ENCODE results near the gene PRDM7.
"Not testable (repeated sequence)": the region's sequence is repeated elsewhere in the genome, so short reads cannot be mapped to it uniquely, and the experiment has no call there.

PRDM7 gene

DNA sequence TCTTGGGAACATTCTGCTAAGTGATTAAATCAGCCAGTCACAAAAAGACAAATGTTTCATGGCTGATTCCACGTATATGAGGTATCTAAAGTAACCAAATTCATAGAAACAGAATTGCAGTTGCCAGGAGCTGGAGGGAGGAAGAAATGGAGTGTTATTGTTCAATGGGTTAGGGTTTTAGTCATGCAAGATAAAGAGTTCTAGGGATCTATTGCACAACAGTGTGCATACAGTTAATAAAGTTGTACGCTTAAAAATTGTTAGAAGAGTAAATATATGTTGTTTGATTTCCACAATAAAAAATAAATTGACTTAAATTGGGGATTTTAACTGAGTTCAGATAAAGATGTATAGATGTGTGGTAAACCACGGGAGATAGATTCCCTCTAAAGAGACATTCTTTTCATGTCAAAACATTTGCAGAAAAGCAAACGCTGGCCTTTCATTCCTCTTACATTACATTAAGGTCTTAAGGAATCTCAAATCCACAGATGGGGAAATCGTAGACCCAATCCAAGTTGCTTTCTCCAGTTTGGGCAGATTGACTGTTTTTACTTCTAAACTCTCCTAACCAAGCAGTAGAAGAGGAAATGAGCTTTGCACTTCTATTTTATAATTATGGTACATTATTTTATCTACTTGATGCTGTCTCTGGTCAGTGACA is 4.6 kb downstream of the PRDM7 start:
- DNase-seq (ENCODE audit: low read depth, low spot score) = no peak

DNA sequence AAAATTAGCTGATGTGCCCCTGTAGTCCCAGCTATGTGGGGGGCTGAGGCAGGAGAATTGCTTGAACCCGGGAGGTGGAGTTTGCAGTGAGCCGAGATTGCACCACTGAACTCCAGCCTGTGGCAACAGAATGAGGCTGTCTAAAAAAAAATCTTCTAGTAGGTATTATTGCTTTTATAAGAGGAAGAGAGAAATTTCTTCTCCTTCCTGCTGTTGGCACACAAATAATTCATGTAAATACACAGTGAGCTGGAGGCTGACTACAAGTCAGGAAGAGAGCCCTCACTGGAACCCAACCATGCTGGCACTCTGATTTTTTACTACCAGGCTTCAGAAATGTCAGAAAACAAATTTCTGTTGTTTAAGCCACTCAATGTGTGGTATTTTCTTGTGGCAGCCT is 6.7 kb downstream of the PRDM7 start:
- no peak for DNase-seq (ENCODE audit: low read depth, low spot score)

DNA sequence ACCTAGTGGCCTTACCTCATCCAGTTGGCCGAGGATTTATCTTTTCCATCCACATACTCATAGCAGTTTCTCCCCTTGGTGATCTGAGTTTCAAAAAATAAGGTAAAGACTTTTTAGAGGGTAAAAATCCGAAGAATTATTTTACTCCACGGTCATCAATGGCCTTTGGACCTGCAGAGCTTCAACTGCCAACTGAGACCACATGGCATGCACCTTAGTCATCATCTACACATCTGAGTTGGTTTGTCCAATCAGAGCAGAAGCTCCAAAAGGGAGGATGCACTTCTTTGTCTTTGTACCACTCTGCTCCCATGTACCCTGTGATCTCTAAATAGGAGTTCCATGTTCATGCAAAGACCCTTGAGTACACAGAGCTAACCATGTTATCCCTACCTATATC is 15.7 kb downstream of the PRDM7 start:
- DNase-seq (ENCODE audit: low read depth, low spot score) = no peak

DNA sequence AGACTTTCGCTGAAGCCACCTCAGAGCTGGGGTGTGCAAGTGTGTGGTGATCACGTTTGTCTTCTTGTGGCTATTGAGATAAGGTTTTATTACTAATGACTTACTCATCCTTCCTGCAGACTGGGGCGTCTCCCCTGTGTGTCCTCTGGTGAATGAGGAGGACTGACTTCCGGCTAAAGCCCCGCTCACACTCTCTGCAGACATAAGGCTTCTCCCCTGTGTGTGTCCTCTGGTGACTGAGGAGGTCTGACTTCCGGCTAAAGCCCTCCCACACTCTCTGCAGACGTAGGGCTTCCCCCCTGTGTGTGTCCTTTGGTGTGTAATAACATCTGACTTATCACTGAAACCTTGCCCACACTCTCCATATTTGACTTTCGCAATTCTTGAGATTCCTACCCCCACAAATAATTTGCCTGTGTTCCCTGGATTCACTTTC is 19.4 kb downstream of the PRDM7 start:
- no peak for DNase-seq (ENCODE audit: low read depth, low spot score)

DNA sequence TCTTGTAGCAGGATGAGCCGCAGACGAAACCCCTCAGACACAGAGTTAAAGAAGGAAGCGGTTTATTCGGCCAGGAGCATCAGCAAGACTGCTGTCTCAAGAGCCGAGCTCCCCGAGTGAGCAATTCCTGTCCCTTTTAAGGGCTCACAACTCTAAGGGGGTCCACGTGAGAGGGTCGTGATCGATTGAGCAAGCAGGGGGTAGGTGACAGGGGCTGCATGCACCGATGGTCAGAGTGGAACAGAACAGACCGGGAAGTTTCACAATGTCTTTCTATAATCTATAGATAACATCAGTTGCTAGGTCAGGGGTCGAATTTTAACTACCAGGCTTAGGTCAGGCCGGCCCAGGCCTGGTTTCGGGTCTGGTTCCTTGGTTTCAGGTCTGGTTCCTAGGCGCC is 20.6 kb downstream of the PRDM7 start:
- DNase-seq (ENCODE audit: low read depth, low spot score) = not testable (repeated sequence)

DNA sequence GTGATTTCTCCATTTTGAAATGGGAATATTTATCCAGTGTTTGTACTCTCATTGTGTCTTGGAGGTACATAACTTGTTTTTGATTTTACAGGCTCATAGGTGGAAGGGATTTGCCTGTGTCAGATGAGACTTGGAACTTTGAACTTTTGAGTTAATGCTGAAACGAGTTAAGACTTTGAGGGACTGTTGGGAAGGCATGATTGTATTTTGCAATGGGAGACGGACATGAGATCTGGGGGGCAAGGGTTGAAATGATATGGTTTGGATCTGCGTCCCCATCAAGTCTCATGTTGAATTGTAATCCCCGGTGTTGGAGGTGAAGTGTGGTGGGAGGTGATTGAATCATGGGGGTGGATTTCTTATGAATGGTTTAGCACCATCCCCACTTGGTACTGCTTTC is 21.8 kb downstream of the PRDM7 start:
- no peak for DNase-seq (ENCODE audit: low read depth, low spot score)

DNA sequence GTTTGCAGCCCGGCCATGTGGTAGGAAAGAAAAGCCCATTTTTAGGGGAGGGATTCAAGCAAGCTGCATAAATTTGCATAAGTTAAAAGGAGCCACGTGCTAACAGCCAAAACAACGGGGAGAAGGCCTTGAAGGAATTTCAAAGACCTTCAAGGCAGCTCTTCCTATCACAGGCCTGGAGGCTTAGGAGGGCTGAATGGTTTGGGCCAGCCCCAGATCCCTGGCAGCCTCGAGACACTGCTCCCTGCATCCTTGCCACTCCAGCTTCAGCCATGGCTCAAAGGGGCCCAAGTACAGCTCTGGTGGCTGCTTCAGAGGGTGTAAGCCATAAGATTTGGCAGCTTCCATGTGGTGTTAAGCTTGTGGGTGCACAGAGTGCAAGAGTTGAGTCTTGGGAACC is 22.6 kb downstream of the PRDM7 start:
- DNase-seq (ENCODE audit: low read depth, low spot score) = no peak

DNA sequence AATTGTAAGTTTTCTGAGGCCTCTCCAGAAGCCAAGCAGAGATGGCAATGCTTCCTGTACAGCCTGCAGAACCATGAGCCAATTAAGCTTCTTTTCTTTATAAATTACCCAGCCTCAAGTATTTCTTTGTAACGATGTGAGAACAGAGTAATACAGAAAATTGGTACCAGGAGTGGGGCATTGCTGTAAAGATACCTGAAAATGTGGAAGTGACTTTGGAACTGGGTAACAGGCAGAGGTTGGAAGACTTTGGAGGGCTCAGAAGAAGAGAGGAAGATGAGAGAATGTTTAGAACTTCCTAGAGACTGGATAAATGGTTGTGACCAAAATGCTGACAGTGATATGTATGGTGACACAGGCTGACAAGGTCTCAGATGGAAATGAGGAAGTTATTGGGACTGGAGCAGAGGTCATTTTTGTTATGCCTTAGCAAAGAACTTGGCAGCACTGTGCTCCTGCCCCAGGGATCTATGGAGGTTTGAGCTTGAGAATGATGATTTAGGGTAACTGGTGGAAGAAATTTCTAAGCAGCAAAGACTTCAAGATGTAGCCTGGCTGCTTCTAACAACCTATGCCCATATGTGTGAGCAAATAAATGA is 23.1 kb downstream of the PRDM7 start:
- DNase-seq (ENCODE audit: low read depth, low spot score) = no peak

DNA sequence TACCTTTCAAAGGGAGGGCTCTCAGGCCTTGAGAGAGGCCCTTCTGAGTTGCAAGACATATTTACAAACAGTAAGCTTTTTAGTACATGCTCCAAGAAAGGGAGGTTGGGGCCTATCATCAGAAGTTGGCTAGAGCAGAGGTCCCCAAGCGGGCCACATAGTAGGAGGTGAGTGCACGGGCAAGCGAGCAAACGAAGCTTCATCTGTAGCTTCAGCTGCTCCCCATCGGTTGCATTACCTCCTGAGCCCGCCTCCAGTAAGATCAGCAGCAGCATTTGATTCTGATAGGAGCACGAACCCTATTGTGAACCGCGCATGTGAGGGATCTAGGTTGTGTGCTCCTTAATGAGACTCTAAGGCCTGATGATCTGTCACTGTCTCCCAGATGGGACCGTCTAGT is 26.2 kb downstream of the PRDM7 start:
- DNase-seq (ENCODE audit: low read depth, low spot score) = no peak

DNA sequence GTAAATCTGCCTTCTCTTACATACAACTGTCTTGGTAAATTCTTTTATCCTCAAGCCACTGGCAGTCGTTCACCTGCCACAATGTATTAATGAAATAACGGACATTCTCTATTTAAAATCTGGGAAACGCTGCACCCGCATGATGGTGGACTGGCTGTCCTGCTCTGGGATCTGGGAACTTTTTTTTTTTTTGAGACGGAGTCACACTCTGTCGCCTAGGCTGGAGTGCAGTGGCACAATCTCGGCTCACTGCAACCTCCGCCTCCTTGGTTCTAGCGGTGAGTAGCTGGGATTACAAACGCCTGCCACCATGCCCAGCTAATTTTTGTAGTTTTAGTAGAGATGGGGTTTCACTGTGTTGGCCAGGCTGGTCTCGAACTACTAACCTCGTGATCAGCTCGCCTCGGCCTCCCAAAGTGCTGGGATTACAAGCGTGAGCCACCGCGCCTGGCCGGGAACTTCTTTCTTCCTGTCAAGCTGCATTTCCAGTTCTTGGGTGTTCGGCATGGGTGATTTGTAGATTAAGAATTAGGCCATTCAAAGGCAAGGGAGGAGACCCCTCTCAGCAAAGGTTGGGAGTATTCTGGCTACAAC is 28.3 kb downstream of the PRDM7 start:
- no peak for DNase-seq (ENCODE audit: low read depth, low spot score)

DNA sequence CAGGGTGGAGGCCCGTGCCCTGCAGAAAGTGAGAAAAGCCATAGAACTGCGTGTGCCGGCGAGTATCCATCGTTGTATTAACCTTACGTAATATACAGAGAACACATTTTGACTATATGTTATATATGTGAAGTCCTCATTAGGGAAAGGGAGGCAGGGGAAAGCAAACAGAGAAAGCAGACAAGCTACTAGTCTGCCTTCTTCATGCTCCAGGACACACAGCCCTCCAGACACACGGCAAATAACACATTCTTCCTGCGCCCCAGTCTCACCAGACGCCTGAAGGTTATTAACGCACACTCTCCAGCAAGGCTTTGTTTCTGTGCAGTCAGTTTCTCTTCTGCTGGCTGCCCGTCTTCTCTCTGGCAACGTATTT is 28.8 kb downstream of the PRDM7 start:
- DNase-seq (ENCODE audit: low read depth, low spot score) = no peak

DNA sequence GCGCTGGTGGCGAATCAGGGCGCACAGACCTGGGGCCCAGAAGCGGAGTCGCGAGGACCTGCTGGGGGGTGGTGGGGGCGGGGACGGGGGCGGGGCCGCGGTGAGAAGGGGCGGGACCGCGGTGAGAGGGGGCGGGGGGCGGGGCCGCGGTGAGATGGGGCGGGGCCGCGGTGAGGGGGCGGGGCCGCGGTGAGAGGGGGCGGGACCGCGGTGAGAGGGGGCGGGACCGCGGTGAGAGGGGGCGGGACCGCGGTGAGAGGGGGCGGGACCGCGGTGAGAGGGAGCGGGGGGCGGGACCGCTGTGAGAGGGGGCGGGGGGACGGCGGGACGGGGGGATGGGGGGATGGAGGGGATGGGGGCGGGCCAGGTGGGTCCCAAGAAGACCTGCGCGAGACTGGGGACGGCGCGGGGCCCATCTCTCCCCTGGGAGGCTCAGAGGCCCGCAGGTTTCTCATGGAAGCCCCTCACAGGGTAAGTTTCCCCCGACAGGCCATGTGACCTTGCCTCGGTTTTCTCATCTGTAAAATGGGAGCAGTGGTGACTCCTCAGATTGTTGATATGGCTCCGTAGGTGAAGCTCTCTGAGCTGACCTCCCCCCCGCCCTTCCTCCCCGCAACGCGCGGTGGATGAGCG is 29.3 kb downstream of the PRDM7 start:
- no peak for DNase-seq (ENCODE audit: low read depth, low spot score)

DNA sequence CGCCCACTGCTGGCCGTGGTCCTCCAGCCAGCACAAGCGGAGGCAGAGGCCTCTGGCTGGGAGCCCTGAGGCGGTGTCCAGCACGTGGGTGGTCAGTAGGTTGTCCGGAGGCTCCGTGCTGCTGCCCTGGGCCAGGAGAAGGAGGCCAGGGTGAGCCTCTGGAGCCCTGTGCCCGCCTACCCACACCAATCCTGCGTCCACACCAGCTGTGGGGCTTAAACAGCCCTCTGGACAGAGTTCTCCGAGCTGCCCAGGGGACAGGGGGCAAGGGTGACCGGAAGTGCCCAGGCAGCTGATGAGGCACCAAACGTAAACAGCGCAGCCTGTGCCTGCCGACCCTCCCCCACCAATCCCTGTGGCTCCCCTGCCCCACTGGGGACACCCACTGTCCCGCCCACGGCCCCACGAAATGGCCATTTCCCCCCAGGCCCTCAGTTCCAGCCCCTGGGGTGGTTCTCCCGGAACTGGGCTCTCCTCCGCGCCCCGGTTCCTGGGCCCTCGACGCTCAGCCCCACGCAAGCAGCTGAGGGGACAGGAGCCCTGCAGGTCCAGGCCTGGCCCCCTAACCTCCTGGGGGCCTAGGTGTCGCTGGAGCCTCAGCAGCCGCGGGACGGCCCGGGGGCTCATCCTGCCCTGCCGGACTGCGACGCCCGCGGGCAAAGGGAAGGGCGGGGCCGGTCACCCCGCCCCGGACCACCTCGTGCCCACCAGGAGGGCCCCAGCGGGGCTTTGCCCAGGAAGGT is 30.0 kb downstream of the PRDM7 start:
- DNase-seq (ENCODE audit: low read depth, low spot score) = no peak

DNA sequence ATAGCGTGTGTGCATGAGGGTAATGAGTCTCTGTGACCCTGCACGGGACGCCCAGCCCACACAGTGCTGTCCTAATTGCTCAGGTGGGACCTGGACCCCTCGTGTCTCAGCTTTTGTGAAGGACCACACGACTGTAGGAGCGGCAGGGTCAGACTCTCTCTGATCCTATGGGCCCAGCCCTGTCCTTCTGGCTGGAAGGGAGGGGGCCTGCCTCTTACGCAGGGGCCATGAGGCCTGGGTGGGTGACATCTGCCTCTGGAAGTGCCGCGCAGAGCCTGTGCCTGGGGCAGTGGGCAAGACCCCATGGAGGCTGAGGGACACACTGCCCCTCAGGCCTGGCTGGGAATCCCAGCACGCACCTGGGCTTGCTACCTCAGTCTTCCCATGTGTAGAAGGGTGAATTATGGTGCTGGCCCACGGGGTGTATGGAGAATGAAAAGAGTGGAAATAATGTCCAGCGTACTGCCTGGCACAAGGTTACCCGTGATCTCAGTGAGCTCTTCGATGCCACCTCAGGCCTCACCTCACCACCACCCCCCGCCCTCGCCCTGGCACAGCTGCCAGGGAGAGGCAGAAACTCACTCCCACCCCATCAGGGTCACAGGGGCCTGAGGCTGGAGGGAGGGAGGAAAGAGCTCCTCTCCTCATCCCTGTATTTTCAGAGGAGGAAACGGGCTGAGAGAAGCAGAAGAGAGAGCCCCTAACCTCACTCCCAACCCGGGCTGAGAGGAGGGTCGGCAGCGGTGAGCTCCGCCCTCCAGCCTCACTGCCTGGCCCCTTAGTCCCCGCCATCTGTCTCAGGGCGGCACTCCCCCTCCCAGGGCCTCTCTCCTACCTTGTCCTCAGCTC is 30.8 kb downstream of the PRDM7 start:
- DNase-seq (ENCODE audit: low read depth, low spot score) = no peak

DNA sequence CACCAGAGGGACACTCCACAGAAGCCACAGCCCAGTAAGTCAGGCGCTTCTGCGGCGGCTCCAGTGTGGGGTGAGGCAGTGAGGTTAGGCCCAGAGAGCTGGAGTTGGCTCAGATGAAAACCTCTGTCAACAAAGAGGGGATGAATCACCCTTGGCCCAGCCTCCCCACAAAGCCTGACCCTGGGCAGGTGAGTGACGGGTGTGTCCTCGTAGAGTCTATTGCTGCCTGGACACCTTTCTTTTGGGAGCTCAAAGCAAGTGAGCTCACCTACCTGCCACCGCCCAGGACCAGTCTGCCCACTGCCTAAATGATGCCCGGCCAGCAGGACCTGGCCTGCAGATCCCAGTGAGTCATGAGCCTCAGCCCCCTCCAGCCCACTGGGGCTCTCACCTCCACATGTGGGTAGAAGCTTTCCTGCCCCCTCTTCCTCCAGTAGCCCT is 33.0 kb downstream of the PRDM7 start:
- no peak for DNase-seq (ENCODE audit: low read depth, low spot score)

DNA sequence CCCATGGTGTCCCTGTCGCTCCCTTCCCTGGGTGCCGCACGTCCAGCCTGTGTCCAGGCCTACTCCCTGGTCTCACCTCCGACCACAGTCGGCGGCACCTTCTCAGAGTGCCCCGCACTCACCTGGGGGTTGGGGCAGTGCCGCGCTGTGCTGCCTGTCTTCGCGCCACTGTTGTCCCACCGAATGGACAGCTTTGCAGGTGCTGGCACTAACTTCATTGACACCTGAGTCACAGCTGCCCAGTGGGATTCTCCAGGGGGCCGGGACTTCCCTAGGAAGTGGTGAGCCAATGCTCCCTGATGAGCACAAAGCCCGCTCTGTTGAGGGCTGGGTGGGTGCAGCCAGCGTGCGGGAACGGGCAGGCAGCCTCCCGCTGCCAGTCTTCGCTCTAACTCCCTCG is 33.6 kb downstream of the PRDM7 start:
- DNase-seq (ENCODE audit: low read depth, low spot score) = no peak

DNA sequence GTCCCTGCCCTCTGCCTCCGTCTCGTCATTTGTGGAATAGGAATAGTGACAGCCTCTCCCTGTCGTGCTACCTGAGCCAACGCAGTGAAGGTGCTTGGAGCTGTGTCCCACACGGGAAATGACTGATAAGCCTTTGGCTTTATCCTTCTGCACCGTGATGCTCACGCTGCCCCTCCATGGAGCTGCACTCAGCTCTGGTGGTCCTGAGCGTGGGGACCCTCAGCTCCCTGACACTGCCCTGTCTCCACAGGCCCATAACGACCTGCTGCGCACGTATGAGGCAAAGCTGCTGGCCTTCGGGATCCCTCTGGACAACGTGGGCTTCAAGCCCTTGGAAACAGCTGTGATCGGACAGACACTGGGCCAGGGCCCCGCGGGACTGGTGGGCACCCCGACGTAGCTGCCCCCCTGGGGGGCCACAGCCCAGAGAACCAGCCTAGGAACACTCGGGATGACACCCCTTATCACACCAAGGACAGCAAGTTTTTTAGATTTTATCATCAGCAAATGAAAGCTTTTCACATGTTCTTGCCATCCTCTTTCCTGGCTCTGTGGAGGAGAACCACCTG is 34.1 kb downstream of the PRDM7 start:
- no peak for DNase-seq (ENCODE audit: low read depth, low spot score)

DNA sequence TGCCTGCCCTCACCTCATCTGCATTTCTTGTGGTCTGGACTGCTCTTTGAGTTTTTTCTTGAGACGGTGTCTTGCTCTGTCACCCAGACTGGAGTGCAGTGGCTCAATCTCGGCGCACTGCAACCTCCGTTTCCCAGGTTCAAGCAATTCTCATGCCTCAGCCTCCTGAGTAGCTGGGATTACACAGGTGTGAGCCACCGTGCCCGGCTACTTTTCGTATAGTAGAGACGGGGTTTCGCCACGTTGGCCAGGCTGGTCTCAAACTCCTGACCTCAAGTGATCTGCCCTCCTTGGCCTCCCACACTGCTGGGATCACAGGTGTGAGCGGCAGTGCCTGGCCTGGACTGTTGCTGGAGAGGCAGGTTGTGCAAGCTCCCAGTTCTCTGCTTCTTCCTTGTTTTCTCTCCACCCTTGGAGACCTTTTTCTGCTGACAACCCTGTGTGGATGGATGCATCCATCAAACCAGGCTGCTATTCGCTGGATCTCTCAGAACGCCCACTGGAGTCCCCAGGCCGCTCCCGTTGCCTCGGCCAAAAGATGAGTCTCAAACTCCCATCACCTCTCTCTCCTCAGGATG is 35.1 kb downstream of the PRDM7 start:
- DNase-seq (ENCODE audit: low read depth, low spot score) = no peak

DNA sequence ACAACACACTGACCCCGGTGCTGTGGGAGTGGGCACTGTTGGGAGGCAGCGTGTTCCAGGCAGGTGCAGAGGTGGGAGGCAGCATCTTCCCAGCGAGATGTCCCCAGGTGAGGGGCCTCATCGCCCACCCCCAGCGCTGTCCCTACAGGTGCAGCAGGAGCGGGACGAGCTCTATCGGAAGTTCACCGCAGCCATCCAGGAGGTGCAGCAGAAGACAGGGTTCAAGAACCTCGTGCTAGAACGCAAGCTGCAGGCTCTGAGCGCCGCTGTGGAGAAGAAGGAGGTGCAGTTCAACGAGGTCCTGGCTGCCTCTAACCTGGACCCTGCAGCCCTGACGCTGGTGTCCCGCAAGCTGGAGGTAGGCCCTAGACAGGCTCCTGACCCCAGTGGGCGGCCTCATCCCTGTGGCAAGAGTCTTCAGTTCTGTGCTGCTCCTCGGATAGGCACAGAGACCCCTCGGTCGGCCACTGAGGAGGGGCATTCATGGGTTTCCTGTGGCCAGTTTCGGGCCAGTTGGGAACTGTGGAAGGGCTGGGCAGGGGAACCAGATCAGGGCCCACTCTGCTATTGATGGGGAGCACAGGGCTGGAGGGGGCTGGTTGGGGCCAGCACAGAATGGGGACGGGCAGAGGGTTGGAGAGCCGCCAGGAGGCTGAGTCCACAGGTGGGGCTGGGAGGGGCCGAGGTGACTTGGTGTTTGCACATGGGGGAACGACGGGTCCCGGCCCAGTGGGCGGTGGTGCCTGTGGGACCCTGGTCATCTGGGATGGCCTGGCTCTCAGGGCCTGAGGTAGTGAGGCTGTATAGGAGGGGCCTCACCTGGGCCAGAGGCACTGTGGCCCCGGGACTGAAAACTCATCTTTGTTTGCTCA is 36.7 kb downstream of the PRDM7 start:
- DNase-seq (ENCODE audit: low read depth, low spot score) = no peak

DNA sequence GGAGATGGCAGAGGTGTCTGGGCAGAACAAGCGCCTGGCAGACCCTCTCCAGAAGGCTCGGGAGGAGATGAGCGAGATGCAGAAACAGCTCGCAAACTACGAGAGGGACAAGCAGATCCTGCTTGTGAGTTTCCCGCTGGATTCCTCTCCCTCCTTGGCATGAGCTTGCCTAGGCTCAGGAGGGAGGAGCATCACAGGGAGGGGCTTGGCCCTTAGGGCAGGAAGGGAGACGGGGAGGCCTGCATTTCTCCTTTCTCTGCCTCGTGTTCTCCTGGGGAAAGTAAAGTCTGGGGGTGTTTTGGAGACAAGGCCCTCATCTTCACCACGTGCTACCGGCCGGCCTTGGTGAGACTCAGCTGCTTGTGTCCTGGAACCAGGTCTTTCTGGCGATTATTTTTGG is 39.9 kb downstream of the PRDM7 start:
- no peak for DNase-seq (ENCODE audit: low read depth, low spot score)
